ENCODE measurements around the gene GPR161. TPM values are rescaled to one million over a fixed set of nuclear protein-coding genes. Genes with fewer than 3 reads are reported as not detected.
A peak's percentile ranks its signal among the peaks of the same experiment; 100 is the strongest.
"Not testable (repeated sequence)": the region's sequence is repeated elsewhere in the genome, so short reads cannot be mapped to it uniquely, and the experiment has no call there.

Gene GPR161
- total RNA-seq, result 1 to 10 TPM in 9 of 10 donors, under 1 TPM in 1; 0.93 to 3.3 (median 2.3) TPM
- polyA plus RNA-seq, result 1 to 10 TPM; 1.1 to 2.3 TPM
- long read RNA-seq, donor 1, partial matches to known transcripts, result 0 of 7 reads
- long read RNA-seq, donor 1, other reads (novel, unspliced or antisense), result 7 of 7 reads
- long read RNA-seq, donor 2, partial matches to known transcripts, result 1 of 8 reads
- long read RNA-seq, donor 2, other reads (novel, unspliced or antisense), result 7 of 8 reads
- long read RNA-seq, donor 3, partial matches to known transcripts, result 2 of 5 reads
- long read RNA-seq, donor 3, other reads (novel, unspliced or antisense), result 3 of 5 reads

- Histone ChIP-seq H3K27me3 (peaks cover 0 to 33% (median 0%) of the 10 kb centered on the region in 7 donors), H3K4me3 (peak within 1 kb of the TSS; percentile 62 to 97 (median 82)), H3K9me3 (no peaks in the 10 kb centered on the region), H3K4me1 (peaks cover 0 to 26% (median 16%) of the 10 kb centered on the region in 9 donors), H3K27ac (peak within 1 kb of the TSS; percentile 36 to 87 (median 73)), H3K36me3 (no peaks in the 10 kb centered on the region)
- intact Hi-C loops (cut with DNase I), result no loop called here
- TF ChIP-seq, protein P1, sequence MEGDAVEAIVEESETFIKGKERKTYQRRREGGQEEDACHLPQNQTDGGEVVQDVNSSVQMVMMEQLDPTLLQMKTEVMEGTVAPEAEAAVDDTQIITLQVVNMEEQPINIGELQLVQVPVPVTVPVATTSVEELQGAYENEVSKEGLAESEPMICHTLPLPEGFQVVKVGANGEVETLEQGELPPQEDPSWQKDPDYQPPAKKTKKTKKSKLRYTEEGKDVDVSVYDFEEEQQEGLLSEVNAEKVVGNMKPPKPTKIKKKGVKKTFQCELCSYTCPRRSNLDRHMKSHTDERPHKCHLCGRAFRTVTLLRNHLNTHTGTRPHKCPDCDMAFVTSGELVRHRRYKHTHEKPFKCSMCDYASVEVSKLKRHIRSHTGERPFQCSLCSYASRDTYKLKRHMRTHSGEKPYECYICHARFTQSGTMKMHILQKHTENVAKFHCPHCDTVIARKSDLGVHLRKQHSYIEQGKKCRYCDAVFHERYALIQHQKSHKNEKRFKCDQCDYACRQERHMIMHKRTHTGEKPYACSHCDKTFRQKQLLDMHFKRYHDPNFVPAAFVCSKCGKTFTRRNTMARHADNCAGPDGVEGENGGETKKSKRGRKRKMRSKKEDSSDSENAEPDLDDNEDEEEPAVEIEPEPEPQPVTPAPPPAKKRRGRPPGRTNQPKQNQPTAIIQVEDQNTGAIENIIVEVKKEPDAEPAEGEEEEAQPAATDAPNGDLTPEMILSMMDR (IDR thresholded peaks at IDR 0.05), result no peak
- DNase-seq, result peak; percentile 43 to 67
- 0 to 1% methylated on average over 43 to 86 of the region's 86 CpGs for WGBS, 2 donors
- ATAC-seq, result peak; percentile 29 to 74 (median 66)
Observed at GRCh38 chr1:168136709-168137514, at the start of gene GPR161. Gene GPR161, minus strand, starts transcription at chr1:168136930. Its CDS starts 32,080 bp downstream, at chr1:168104850.

DNA sequence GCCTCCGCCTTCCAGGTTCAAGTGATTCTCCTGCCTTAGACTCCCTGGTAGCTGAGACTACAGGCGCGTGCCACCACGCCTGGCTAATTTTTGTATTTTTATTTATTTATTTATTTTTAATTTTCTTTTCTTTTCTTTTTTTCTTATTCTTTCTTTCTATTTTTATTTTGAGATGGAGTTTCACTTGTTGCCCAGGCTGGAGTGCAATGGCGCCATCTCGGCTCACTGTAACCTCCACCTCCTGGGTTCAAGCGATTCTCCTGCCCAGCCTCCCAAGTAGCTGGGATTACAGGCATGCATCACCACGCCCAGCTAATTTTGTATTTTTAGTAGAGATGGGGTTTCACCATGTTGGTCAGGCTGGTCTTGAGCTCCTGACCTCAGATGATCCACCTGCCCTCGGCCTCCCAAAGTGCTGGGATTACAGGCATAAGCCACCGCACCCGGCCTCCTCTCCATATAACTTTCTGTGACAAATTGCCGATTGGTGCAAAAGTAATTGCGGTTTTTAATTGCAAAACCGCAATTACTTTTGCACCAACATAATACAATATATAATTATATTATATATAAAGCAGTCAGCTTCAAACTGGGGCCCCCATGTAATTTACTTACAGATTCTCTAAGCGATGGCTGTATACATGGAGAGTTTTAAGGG is 44.5 kb upstream of the GPR161 start:
- intact Hi-C loops (cut with DNase I), result loop anchor here in 1 of 10 donors (5.0 kb wide), 1 partner anchor 46 kb away; the partner anchor contains the start of gene SFT2D2
- not testable (repeated sequence) for ATAC-seq, DNase-seq

DNA sequence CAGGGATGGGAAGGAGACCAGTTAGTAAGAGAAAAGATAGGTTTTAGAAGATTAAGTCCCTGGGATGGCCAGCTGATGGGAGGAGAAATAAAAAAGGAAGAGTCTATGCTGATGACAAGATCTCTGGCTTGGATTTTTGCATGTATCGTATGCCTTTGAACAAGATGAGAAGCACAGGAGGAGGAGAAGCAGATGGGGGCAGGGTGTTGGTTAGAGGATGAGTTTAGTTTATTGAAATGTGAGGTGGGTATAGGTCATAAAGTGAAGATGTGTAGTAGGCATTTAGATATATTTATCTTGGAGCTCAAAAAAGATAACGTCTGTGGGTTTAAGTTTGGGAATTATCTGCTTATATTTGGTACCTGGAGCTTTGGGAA is 43.4 kb upstream of the GPR161 start:
- H3K27ac ChIP-seq, result peak overlapping the region in 6 of 10 donors; percentile 88 to 98 (median 96)
- intact Hi-C loops (cut with DNase I), result loop anchor here in 1 of 10 donors (5.0 kb wide), 1 partner anchor 47 kb away; the partner anchor contains the start of gene SFT2D2
- WGBS, 2 donors, result 41 to 49% methylated on average over 2 of the region's 2 CpGs

More for the DNA sequence above, 44.5 kb upstream of the GPR161 start:
- H3K27me3 ChIP-seq, H3K9me3 ChIP-seq, H3K27ac ChIP-seq, H3K4me3 ChIP-seq: not testable (repeated sequence)
- Histone ChIP-seq H3K4me1 (peaks cover 0 to 16% (median 14%) of the 10 kb centered on the region in 9 donors), H3K36me3 (peaks cover 0 to 25% (median 0%) of the 10 kb centered on the region in 9 donors)
- 97% methylated on average over 15 of the region's 15 CpGs for WGBS, 2 donors

DNA sequence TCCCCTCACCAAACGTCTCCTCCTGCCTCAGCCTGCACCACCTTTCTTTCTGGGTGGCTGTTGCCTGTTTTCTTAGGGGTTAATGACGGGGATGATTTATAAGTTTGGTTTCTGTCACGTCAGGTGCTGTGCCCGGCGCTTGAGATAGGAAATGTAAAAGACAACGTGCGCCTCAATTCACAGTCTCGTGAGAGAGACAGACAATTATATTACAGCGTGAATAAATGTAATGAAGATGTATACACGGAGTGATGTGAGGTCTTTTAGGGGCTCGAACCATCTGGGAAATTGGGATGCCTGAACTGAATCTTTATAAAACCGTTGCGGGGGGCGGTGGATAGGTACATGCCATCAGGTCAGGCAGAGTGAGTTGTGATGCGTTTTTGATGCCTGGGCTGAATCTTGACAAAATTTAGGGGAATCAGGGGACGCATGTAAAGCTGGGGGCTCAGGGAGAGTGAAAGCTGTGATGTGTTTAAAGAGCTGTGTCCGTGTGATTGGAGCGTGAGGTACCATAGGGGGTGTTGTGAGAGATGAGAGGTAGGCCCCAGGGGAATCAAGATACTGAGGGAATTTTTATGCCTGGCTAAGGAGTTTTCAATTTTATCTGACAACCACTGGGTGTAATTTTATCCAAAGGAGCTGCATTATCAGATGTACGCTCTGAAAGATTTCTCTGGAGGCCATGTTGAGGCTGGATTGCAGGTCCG is 42.9 kb upstream of the GPR161 start:
- WGBS, 2 donors, result 3 to 4% methylated on average over 20 of the region's 20 CpGs
- DNase-seq, result no peak
- ATAC-seq, result peak in 1 of 8 donors; percentile 5
- Histone ChIP-seq H3K4me3 (peak overlapping the region; percentile 70 to 98 (median 74)), H3K4me1 (peaks cover 0 to 16% (median 14%) of the 10 kb centered on the region in 9 donors), H3K27ac (peak overlapping the region; percentile 67 to 98 (median 94)), H3K36me3 (peaks cover 0 to 9% (median 0%) of the 10 kb centered on the region in 9 donors), H3K27me3 (peaks cover 0 to 4% (median 0%) of the 10 kb centered on the region in 7 donors), H3K9me3 (no peaks in the 10 kb centered on the region)
- TF ChIP-seq, protein P1 (IDR thresholded peaks at IDR 0.05), result no peak
- intact Hi-C loops (cut with DNase I), result loop anchor here in 2 of 10 donors (2.0 to 5.0 kb wide), 2 partner anchors 45 to 48 kb away; partner anchors contain the start of gene SFT2D2 (in 1 of the 2)

More for the DNA sequence above, 43.4 kb upstream of the GPR161 start:
- TF ChIP-seq, protein P1 (IDR thresholded peaks at IDR 0.05), result no peak
- Histone ChIP-seq H3K27me3 (peaks cover 0 to 4% (median 0%) of the 10 kb centered on the region in 7 donors), H3K36me3 (peaks cover 0 to 15% (median 0%) of the 10 kb centered on the region in 9 donors), H3K4me1 (peaks cover 0 to 16% (median 14%) of the 10 kb centered on the region in 9 donors), H3K4me3 (peak overlapping the region in 9 of 10 donors; percentile 70 to 98 (median 75)), H3K9me3 (no peaks in the 10 kb centered on the region)
- no peak for ATAC-seq
- DNase-seq, result no peak

All from heart right ventricle (tissue), 16 donors.